GM19372 (cell line): Measurements from ENCODE around the gene SYNM.
"Not testable (repeated sequence)": the region's sequence is repeated elsewhere in the genome, so short reads cannot be mapped to it uniquely, and the experiment has no call there.

Experiments
- ATAC-seq: cut with Tn5 transposase; IDR thresholded peaks from one replicate; pipeline ENCODE4 v1.9.1; 2021; ENCODE audit warnings: mild to moderate bottlenecking, low read depth, moderate library complexity; ENCODE audit not compliant: unreplicated experiment

SYNM gene

GRCh38 chr15:99102332-99103235 lies 2.3 kb upstream of the SYNM start:
- ATAC-seq: no peak

DNA sequence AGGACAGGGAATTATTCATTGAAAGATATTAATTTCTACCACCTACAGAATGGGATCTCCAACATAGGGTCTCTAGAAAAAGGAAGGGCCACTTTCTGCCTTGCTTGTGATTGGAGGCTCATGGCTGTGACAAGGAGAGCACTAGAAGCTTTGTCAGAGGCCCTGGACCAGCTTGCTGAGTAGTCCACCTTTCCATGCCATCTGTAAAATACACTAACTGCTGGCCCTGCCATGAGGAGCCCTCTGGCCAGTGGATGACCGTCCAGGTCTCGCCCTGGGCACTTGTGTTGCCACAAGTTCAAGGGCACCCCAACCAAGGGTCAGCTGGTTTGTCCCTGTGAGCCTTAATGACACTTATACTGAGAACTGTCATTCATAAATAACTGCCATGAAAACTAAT lies 1.6 kb upstream of the SYNM start:
- ATAC-seq: no peak

- ATAC-seq: peak; percentile 48
These were observed 848 bp downstream of the SYNM start for GRCh38 chr15:99105514-99106341.

- ATAC-seq: no peak
These were observed 1.7 kb downstream of the SYNM start for GRCh38 chr15:99106417-99107220.

GRCh38 chr15:99108993-99109392 lies 4.1 kb downstream of the SYNM start:
- no peak for ATAC-seq

- ATAC-seq: no peak
These were observed 4.7 kb downstream of the SYNM start for GRCh38 chr15:99109555-99110021.

DNA sequence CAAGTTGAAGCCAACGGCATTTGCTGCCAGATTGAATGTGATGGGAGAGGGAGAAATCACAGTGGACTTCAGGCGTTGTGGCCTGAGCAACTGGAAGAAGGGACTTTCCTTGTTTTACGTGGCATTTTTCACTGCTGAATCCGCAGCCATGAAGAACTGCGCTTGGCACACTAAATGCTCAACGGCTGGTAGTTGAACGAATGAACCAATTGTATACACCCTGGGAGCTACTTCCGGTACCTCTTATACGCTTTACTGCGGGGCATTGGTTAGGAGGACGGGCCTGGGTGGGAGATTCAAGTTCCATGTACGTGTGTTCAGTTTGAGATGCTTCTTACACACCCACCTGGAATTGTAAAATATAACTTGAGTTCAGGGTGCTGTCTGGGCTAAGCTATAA lies 5.2 kb downstream of the SYNM start:
- no peak for ATAC-seq

DNA sequence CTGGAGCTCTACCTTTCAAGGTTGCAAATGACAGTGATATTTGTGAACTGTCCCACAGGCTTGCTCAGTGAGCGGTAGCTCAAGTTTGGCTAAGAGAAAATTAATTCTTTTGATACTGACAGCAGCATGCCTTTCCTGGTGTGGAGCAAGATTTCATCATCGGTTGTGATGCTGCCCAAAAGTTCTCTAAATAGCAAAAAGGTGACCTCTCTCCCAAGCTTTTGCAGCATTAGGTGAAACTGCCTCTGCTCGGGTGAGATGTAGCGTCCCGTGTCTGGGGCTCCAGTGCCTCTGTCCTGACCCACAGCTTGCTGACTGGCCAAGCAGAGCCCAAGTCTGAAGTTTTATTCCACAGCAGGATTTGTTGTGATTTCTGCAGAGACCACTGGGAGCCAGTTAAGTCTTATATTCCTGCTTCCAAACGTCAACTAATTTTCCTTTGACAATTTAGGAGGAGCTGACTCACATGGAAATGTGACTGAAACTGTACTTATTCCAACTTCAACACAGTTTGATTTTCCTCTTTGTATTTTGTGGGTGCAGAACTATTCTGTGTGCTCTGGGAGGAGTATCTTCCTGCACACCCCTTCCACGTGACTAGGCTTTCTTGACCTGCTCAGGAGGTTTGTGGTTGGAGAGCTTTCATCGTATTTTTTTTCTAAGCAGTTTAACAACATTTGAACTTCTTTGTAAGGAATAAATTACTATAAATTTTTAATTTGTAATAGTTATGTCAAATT lies 5.9 kb downstream of the SYNM start:
- ATAC-seq: no peak

DNA sequence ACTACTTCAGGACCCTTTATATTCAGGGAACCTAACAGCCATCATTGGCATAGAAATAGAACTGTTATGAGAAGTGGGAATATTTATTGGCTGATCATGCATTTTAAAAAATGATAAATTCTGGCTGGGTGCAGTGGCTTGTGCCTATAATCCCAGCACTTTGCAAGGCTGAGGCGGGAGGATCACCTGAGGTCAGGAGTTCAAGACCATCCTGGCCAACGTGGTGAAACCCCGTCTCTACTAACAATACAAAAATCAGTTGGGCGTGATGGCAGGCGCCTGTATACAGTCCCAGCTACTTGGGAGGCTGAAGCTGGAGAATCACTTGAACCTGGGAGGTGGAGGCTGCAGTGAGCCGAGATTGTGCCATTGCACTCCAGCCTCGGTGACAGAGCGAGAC lies 6.8 kb downstream of the SYNM start:
- not testable (repeated sequence) for ATAC-seq

GRCh38 chr15:99113547-99114271 lies 8.8 kb downstream of the SYNM start:
- ATAC-seq: no peak

DNA sequence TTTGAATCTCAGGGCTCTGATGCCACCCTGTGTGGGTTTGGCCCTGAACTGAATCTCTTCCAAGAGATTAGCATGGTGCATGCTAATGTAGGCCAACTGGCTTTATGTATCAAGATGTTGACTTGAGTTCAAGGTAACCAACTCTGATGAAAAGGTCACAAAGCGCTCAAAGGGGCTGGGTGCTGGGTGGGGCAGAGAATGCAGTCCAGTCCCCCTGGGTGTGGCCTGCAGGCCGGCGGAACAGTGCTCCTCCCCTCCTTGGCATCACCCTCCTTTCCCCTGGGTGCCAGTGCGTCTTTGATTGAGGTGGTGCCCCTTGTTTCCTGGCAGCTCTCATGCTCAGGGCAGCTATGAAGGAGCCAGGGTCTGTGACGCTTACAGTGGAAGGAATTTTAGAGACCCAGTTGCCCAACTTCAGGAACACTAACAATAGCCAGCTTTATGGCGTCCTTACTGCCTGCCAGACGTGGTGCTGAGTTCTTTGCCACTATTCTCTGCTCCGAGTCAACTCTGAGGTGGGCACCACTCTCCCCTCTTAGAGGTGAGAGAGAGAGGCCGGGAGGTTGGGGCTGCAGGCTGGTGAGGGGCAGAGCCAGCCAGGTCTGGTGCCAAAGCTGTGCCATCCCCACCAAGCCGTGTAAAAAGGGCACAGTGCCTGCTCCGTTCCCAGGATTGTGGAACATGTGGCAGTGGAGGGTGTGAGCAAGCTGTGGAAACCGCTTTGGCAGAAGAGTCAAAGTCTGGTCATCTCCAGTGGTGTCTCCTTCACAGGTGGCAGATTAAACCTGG lies 9.8 kb downstream of the SYNM start:
- ATAC-seq: no peak

DNA sequence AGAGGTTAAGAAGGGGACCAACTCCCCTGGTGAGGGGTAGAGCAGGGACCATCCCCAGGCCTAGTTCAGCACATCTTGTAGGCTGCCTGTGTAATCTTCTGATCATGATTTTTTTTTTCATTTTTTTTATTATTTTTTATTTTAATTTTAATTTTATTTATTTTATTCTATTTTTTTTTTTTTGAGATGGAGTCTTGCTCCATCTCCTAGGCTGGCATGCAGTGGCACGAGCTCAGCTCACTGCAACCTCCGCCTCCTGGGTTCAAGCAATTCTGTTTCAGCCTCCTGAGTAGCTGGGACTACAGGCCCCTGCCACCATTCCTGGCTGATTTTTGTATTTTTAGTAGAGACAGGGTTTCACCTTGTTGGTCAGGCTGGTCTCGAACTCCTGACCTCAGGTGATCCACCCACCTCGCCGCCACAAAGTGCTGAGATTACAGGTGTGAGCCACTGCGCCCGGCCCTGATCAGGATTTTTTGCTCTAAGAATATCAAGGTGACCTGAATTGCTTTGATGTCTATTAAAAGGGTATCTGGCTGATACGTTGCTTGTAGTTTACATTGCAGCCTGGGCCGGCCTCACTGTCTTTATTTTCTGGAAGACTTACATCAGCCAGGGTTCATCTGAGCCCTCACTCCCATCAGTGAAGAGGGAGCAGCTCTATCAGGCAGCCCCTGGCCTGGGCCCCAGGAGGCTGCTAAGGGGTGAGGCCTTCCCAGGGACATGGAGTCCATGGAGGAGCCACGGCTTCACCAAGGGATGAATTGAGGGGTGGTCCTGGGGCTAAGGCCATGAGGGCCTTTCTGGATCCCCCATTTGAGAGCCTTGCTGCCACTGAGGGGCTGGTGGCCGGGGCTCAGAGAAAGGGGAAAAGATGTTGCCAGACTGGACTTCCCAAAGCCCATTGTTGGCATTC lies 10.7 kb downstream of the SYNM start:
- ATAC-seq: no peak

GRCh38 chr15:99117111-99117510 lies 12.2 kb downstream of the SYNM start:
- no peak for ATAC-seq

DNA sequence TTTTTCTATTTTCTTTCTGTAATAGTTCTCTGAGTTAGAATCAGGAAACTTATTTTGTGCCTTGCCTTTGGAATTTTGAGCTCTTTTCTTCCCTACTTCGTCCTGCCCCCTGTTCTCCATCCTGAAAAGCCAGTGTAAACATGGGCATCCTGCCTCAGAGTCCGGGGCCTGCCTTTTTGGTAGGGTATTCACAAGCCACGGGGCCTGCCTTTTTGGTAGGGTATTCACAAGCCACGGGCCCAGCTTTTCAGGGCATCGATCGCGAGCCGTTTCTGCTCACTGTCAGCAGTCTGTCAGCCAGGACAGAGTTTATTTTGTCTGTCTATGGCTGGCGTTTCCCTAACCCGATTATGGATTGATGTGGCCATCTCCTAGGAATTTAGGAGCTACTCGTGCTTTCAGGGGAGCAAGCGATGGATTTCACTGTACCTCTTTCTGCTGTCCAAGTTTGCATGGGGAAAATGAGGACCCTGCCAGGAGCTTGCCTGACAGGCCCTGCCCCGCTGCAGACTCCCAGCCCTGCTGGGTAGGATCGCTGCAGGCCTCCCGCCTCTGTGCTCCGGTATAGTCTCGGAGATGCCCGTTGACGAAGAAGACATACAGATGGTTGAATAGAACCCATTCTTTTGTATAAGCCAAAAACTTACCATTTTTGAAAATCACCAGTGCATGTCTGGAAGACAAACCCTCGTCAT lies 12.8 kb downstream of the SYNM start:
- ATAC-seq: no peak

DNA sequence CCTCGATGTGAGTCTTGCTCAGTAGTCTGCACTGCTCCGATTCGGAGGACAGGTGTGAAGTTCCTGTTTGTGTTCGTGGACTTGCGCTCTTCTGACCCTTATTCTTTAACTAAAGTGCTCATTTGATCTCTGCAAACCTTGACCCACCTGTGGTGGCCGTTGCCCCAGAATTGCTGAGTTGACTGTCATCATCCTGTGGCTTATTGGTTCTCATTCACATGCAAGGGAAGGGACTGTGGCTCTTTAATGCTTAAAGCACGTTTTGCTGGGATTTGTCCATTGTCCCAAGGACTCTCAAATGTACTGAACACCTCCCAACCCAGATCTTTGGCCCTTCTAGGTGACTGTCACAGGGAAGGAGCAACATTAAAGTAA lies 13.4 kb downstream of the SYNM start:
- no peak for ATAC-seq

GRCh38 chr15:99118801-99119546 lies 14.1 kb downstream of the SYNM start:
- ATAC-seq: no peak
